Left ventricle myocardium inferior (tissue), 1 donor: ENCODE data around the gene EEFSEC. TPM values are rescaled to one million over a fixed set of nuclear protein-coding genes. Genes with fewer than 3 reads are reported as not detected.

Source experiments
- DNase-seq: peaks from one replicate; pipeline ENCODE4 v3.0.0-alpha.2; 2020
- H3K27ac ChIP-seq: fragments of 200-600 bp; replicated peaks from 2 replicates; pipeline ENCODE4 v1.8.0; 2021
- H3K27me3 ChIP-seq: fragments of 200-600 bp; 2 replicates; pipeline ENCODE4 v1.8.0; 2021; ENCODE audit warnings: low read depth
- H3K36me3 ChIP-seq: fragments of 200-600 bp; 2 replicates; pipeline ENCODE4 v1.8.0; 2021
- H3K4me1 ChIP-seq: fragments of 200-600 bp; 2 replicates; pipeline ENCODE4 v1.8.0; 2021
- H3K4me3 ChIP-seq: fragments of 200-600 bp; 2 replicates; pipeline ENCODE4 v1.8.0; 2021; ENCODE audit warnings: mild to moderate bottlenecking, moderate library complexity
- H3K9me3 ChIP-seq: fragments of 200-600 bp; replicated peaks from 2 replicates; pipeline ENCODE4 v1.8.0; 2021
- CTCF ChIP-seq: fragments of 200-600 bp; IDR thresholded peaks from 2 replicates; pipeline ENCODE4 v1.8.0; 2021; ENCODE audit warnings: antibody characterized with exemption, mild to moderate bottlenecking, borderline replicate concordance
- intact Hi-C: fragments of 100-400 bp; cut with micrococcal nuclease; formaldehyde crosslinking; loops from one replicate; pipeline ENCODE4 v1.11.0; 2022
- total RNA-seq: library from RNA; stranded (reverse); fragmentation: NEBNext Ultra II Directional; extraction: Animal tissue kit (Norgen Biotek cat#: 25700); gene quantifications from one replicate; pipeline ENCODE4 v1.2.1, GENCODE V29; 2021
- donor health status: DM: no; HTN: yes; CAD: no; lungs with severe emphysema.

The EEFSEC gene
- total RNA-seq, 1 donor from 2014 or later = 23.7 TPM

- Histone ChIP-seq H3K27me3 (peaks cover 89% of the 10 kb centered on the region), H3K36me3 (no peaks in the 10 kb centered on the region), H3K9me3 (no peaks in the 10 kb centered on the region), H3K4me3 (no peak overlapping the region), H3K4me1 (peaks cover 12% of the 10 kb centered on the region), H3K27ac (no peak overlapping the region)
- TF ChIP-seq CTCF = no peak
- intact Hi-C loops = no loop called here
- DNase-seq = no peak
These were observed 278.6 kb downstream of the EEFSEC start for GRCh38 chr3:128431803-128432300.

- Histone ChIP-seq H3K4me1 (peaks cover 12% of the 10 kb centered on the region), H3K27me3 (peaks cover 83% of the 10 kb centered on the region), H3K4me3 (peak overlapping the region; percentile 62), H3K36me3 (no peaks in the 10 kb centered on the region), H3K27ac (no peak overlapping the region), H3K9me3 (no peaks in the 10 kb centered on the region)
- intact Hi-C loops = no loop called here
- no peak for DNase-seq
- TF ChIP-seq CTCF = no peak
These were observed 279.2 kb downstream of the EEFSEC start for GRCh38 chr3:128432301-128432970.

DNA sequence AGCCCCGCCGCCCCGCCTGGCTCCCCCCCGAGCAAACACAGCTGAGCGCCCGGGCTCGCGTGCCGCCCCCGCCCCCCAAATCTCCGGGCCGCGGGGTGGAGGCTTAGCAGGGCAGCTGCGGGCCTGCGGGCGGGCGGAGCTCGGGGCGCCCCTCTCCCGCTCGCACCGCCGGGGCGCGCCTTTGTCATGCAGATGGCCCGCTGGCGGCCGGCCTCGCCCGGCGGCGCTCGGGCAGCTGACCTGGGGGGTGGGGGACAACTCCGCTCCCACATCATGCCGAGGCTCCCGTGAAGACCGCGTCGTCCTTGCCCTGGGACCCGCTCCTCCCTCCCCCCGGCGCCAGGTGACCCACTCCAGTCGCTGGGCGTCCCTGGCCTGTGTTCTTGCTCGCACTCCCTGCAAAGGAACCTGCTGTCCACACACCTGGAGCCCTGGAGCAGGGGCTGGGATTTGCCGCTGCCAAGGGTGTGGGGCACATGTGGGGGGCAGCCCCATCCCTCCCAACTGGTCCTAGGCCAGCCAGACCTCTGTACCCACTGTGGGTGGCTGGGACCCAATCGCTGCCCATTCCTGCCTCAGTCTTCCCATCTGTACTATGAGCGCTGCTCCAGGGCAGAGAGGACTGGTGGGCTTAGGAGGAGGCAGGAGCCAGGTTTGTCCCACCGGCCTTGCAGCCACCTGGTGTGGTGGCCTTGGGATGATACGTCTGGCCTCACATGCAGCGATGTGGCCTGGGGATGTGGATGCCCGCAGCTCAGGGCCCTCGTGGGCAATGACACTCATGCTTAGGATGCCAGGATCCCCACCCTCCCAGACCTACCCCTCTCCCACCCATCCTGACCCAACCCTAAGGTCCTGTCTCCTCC, 279.9 kb downstream of the EEFSEC start:
- H3K9me3 ChIP-seq = no peaks in the 10 kb centered on the region
- H3K27me3 ChIP-seq = peaks cover 78% of the 10 kb centered on the region
- no peak overlapping the region for H3K27ac ChIP-seq
- peaks cover 12% of the 10 kb centered on the region for H3K4me1 ChIP-seq
- H3K4me3 ChIP-seq = peak overlapping the region; percentile 62
- no peaks in the 10 kb centered on the region for H3K36me3 ChIP-seq
- TF ChIP-seq CTCF = no peak
- intact Hi-C loops = no loop called here
- no peak for DNase-seq

DNA sequence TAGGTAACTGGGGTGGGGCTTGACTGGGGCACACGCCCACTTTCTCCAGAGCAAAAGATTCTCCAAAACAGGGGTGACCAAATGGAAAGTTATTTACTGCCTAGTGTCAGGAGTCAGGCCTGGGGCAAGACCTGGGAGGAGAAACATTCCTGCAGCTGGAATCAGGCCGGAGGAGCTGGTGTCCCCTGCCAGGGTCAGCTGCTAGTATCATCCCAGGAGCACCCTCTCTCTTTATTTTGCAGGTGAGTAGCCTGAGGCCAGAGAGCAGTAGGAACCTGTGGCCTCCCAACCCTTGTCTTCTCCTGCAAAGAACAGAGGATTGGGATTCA, 280.5 kb downstream of the EEFSEC start:
- TF ChIP-seq CTCF = no peak
- Histone ChIP-seq H3K9me3 (no peaks in the 10 kb centered on the region), H3K4me3 (no peak overlapping the region), H3K27me3 (peaks cover 78% of the 10 kb centered on the region), H3K27ac (no peak overlapping the region), H3K4me1 (peaks cover 12% of the 10 kb centered on the region), H3K36me3 (no peaks in the 10 kb centered on the region)
- DNase-seq = no peak
- intact Hi-C loops = no loop called here

DNA sequence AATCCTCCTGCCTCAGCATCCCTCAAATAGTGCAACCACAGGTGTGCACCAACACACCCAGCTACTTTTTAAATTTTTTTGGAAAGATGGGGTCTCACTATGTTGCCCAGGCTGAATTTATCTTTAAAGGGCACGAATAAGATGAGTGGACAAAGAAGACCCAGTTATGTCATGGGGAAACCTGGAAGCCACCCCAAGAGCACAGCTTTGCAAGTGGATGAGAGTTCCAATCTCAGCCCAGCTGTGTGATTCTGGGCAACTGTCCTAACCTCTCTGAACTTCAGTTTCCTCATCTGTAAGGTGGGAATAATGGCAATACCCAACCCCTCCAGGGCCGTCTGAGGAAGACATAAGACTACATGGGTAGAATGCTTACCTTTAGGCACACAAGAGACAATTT, 281.2 kb downstream of the EEFSEC start:
- Histone ChIP-seq H3K4me1 (peaks cover 12% of the 10 kb centered on the region), H3K4me3 (no peak overlapping the region), H3K27me3 (peaks cover 78% of the 10 kb centered on the region), H3K36me3 (no peaks in the 10 kb centered on the region), H3K27ac (no peak overlapping the region), H3K9me3 (no peaks in the 10 kb centered on the region)
- no peak for TF ChIP-seq CTCF
- intact Hi-C loops = no loop called here
- DNase-seq = no peak
